Panc1 (cell line): ENCODE measurements around the gene PRRT1. TPM values are rescaled to one million over a fixed set of nuclear protein-coding genes. Genes with fewer than 3 reads are reported as not detected.
"Not testable (repeated sequence)": the region's sequence is repeated elsewhere in the genome, so short reads cannot be mapped to it uniquely, and the experiment has no call there.

Experiments used
- ATAC-seq: fragments of 200-7000 bp; cut with Tn5 transposase; 2 replicates; pipeline ENCODE4 v1.9.1; 2020; ENCODE audit warnings: mild to moderate bottlenecking, moderate library complexity
- BruUV-seq: library from RNA; stranded (reverse); fragments of 400-500 nt; replicated peaks from 2 replicates; lab custom pipeline; 2021; lab: Mats Ljungman, UMichigan
- CTCF ChIA-PET: fragments of 300-600 bp; sonication (Branson Sonifier 250); formaldehyde crosslinking; loops from one replicate; lab custom pipeline; 2022; ENCODE audit warnings: antibody characterized with exemption; lab: Charles Lee
- POLR2A ChIA-PET: fragments of 300-600 bp; sonication (Branson Sonifier 250); formaldehyde crosslinking; loops from one replicate; lab custom pipeline; 2022; ENCODE audit warnings: antibody characterized with exemption; lab: Charles Lee
- DNase-seq: peaks from one replicate; pipeline ENCODE4 v3.0.0-alpha.2; 2010; ENCODE audit warnings: low read depth, low spot score
- H3K27ac ChIP-seq: 2 replicates; pipeline ENCODE4 v1.5.1; 2011; ENCODE audit warnings: mild to moderate bottlenecking, low read length, inconsistent platforms
- H3K27me3 ChIP-seq: fragments of 200-500 bp; sonication (Bioruptor generic); 2 replicates; pipeline ENCODE4 v1.6.0; 2014; ENCODE audit warnings: low read length, inconsistent platforms; ENCODE audit not compliant: control insufficient read depth, insufficient read depth
- H3K36me3 ChIP-seq: fragments of 200-500 bp; sonication (Bioruptor generic); 2 replicates; pipeline ENCODE4 v1.5.1; 2014; ENCODE audit warnings: inconsistent platforms, mild to moderate bottlenecking, low read length, moderate library complexity; ENCODE audit not compliant: control insufficient read depth, insufficient read depth
- H3K4me1 ChIP-seq: 2 replicates; pipeline ENCODE4 v1.5.1; 2011; ENCODE audit warnings: inconsistent platforms, mild to moderate bottlenecking, low read length, moderate library complexity; ENCODE audit not compliant: control insufficient read depth, insufficient read depth
- H3K4me3 ChIP-seq, 2 experiments: 2 replicates each; pipeline ENCODE4 v1.5.1; 2011 to 2012; ENCODE audit warnings: low read depth in 2 of 2, low read length in 2 of 2, mild to moderate bottlenecking in 2 of 2, inconsistent platforms in 1 of 2, moderate library complexity in 1 of 2
- H3K9me3 ChIP-seq: fragments of 200-500 bp; sonication (Bioruptor generic); 2 replicates; pipeline ENCODE4 v1.5.1; 2014; ENCODE audit warnings: low read depth, mild to moderate bottlenecking, inconsistent platforms, low read length, moderate library complexity; ENCODE audit not compliant: control insufficient read depth, insufficient read depth
- CTCF ChIP-seq: fragments of 450-650 bp; IDR thresholded peaks from 2 replicates; pipeline ENCODE4 v1.5.1; 2017; ENCODE audit warnings: mild to moderate bottlenecking
- POLR2AphosphoS5 ChIP-seq: IDR thresholded peaks from 2 replicates; pipeline ENCODE4 v1.6.1; 2012; ENCODE audit warnings: mild to moderate bottlenecking, low read depth, low read length, moderate library complexity
- REST ChIP-seq, 2 experiments: IDR thresholded peaks; 2 replicates each; pipeline ENCODE4 v1.6.1; 2011 to 2012; ENCODE audit warnings: low read depth in 2 of 2, control low read depth in 1 of 2, low read length in 1 of 2, mild to moderate bottlenecking in 1 of 2, moderate library complexity in 1 of 2; ENCODE audit not compliant: insufficient read depth in 1 of 2
- SIN3A ChIP-seq: IDR thresholded peaks from 2 replicates; pipeline ENCODE4 v1.6.1; 2012; ENCODE audit warnings: low read depth, mild to moderate bottlenecking, low read length, moderate library complexity, borderline replicate concordance; ENCODE audit not compliant: insufficient read depth
- TCF7L2 ChIP-seq: IDR thresholded peaks from 2 replicates; pipeline ENCODE4 v1.6.1; 2011; ENCODE audit warnings: mild to moderate bottlenecking, low read depth, low read length, inconsistent platforms
- in situ Hi-C: cut with HindIII; loops from 2 replicates; pipeline ENCODE4 v1.10.0; 2016; ENCODE audit warnings: low sequenced_read_pairs, low pct_unique_long_range_greater_than_20kb
- intact Hi-C: fragments of 100-400 bp; cut with micrococcal nuclease; formaldehyde crosslinking; loops from one replicate; pipeline ENCODE4 v1.10.0; 2022; ENCODE audit not compliant: unreplicated experiment
- total RNA-seq: library from RNA; stranded (reverse); gene quantifications from one replicate; pipeline ENCODE4 v1.2.1, GENCODE V29; 2021; ENCODE audit not compliant: unreplicated experiment

The PRRT1 gene
- total RNA-seq, 1 experiment from 2014 or later, result 1.3 TPM

- intact Hi-C loops, result no loop called here
- no peak overlapping the region for H3K4me3 ChIP-seq
- POLR2A ChIA-PET, result no interaction called here
Measured at GRCh38 chr6:32146687-32147086, 5.1 kb downstream of the PRRT1 start.

GRCh38 chr6:32146287-32146686 lies 5.5 kb downstream of the PRRT1 start:
- no peaks in the 10 kb centered on the region for H3K9me3 ChIP-seq
- H3K4me3 ChIP-seq, result no peak overlapping the region
- no TSS peak for BruUV-seq
- peak overlapping the region; percentile 39; the same call in 1 of the 2 replicates for H3K27ac ChIP-seq
- no peaks in the 10 kb centered on the region for H3K4me1 ChIP-seq
- CTCF ChIA-PET, result no interaction called here
- intact Hi-C loops (no loop called here), in situ Hi-C loops (no loop called here)
- H3K36me3 ChIP-seq, result no peaks in the 10 kb centered on the region
- ATAC-seq, result no peak
- no peak for DNase-seq
- POLR2A ChIA-PET, result no interaction called here
- TF ChIP-seq TCF7L2 (no peak), CTCF (no peak), REST (IDR thresholded peaks at IDR 0.05; ENCODE audit: insufficient read depth in 1 of 2, low read depth in 2 of 2, low read length in 1 of 2) (no peak)
- no peaks in the 10 kb centered on the region for H3K27me3 ChIP-seq

More at GRCh38 chr6:32146687-32147086, 5.1 kb downstream of the PRRT1 start:
- Histone ChIP-seq H3K27ac (no peak overlapping the region; the same call in 1 of the 2 replicates), H3K36me3 (no peaks in the 10 kb centered on the region), H3K9me3 (no peaks in the 10 kb centered on the region), H3K27me3 (no peaks in the 10 kb centered on the region), H3K4me1 (no peaks in the 10 kb centered on the region)
- no peak for ATAC-seq
- TF ChIP-seq SIN3A (no peak), REST (IDR thresholded peaks at IDR 0.05; ENCODE audit: insufficient read depth in 1 of 2, low read depth in 2 of 2, low read length in 1 of 2) (no peak), TCF7L2 (no peak), POLR2AphosphoS5 (no peak), CTCF (no peak)
- no TSS peak for BruUV-seq
- CTCF ChIA-PET, result no interaction called here
- in situ Hi-C loops, result no loop called here
- no peak for DNase-seq

- POLR2A ChIA-PET, H3K4me1 ChIP-seq, intact Hi-C loops, H3K9me3 ChIP-seq, BruUV-seq, H3K27me3 ChIP-seq, H3K36me3 ChIP-seq, ATAC-seq, in situ Hi-C loops, H3K4me3 ChIP-seq, H3K27ac ChIP-seq, DNase-seq: not testable (repeated sequence)
- CTCF ChIA-PET, result interaction anchor here (0.6 kb wide), 1 partner anchor 26 kb away, joined by 7 read pairs; no protein-coding TSS in a partner anchor
Measured at GRCh38 chr6:32144238-32144637, 7.5 kb downstream of the PRRT1 start.
